OCI-LY7 (cell line): ENCODE measurements around the gene S1PR4. TPM values are rescaled to one million over a fixed set of nuclear protein-coding genes. Genes with fewer than 3 reads are reported as not detected.
A peak's percentile ranks its signal among the peaks of the same experiment; 100 is the strongest.

Experiments used
- Bru-seq: library from RNA; stranded (reverse); fragments of 400-500 nt; gene quantifications from one replicate; lab custom pipeline; 2021; lab: Mats Ljungman, UMichigan
- BruChase-seq, 2 experiments: library from RNA; stranded (reverse); fragments of 400-500 nt; gene quantifications; one replicate each; lab custom pipeline; 2021; lab: Mats Ljungman, UMichigan
- BruUV-seq: library from RNA; stranded (reverse); fragments of 400-500 nt; replicated peaks from 2 replicates; lab custom pipeline; 2021; lab: Mats Ljungman, UMichigan
- CTCF ChIA-PET: fragments of 300-600 bp; sonication (Branson Sonifier 250); formaldehyde crosslinking; loops from one replicate; lab custom pipeline; 2022; ENCODE audit warnings: antibody characterized with exemption; ENCODE audit not compliant: unreplicated experiment; lab: Charles Lee
- POLR2A ChIA-PET: fragments of 300-600 bp; sonication (Branson Sonifier 250); formaldehyde crosslinking; loops from one replicate; lab custom pipeline; 2022; ENCODE audit warnings: antibody characterized with exemption; lab: Charles Lee
- DNase-seq: peaks from one replicate; pipeline ENCODE4 v3.0.0-alpha.2; 2015; ENCODE audit warnings: low spot score
- H2AFZ ChIP-seq: fragments of 200-600 bp; sonication (generic), shearing (Covaris generic); 2 replicates; pipeline ENCODE4 v1.6.1; 2014; ENCODE audit warnings: mild to moderate bottlenecking, antibody characterized with exemption, low read length, moderate library complexity
- H3K27ac ChIP-seq: fragments of 200-600 bp; sonication (generic); 2 replicates; pipeline ENCODE4 v1.5.1; 2014; ENCODE audit warnings: mixed run types, low read depth, mild to moderate bottlenecking, moderate library complexity, low read length, inconsistent platforms; ENCODE audit not compliant: poor library complexity, severe bottlenecking
- H3K36me3 ChIP-seq: fragments of 200-600 bp; sonication (generic); 2 replicates; pipeline ENCODE4 v1.6.1; 2014; ENCODE audit warnings: mild to moderate bottlenecking, antibody characterized with exemption, low read length, moderate library complexity, mixed read lengths; ENCODE audit not compliant: insufficient read depth
- H3K4me1 ChIP-seq: fragments of 200-600 bp; sonication (generic); 2 replicates; pipeline ENCODE4 v1.5.1; 2014; ENCODE audit warnings: mild to moderate bottlenecking, low read length; ENCODE audit not compliant: insufficient read depth, poor library complexity, severe bottlenecking
- H3K4me2 ChIP-seq: fragments of 200-600 bp; sonication (generic); 2 replicates; pipeline ENCODE4 v1.6.1; 2014; ENCODE audit warnings: mild to moderate bottlenecking, low read length
- H3K4me3 ChIP-seq: fragments of 200-600 bp; sonication (generic); 2 replicates; pipeline ENCODE4 v1.5.1; 2014; ENCODE audit warnings: mild to moderate bottlenecking, low read depth, low read length; ENCODE audit not compliant: poor library complexity, severe bottlenecking
- H3K79me2 ChIP-seq: fragments of 200-600 bp; sonication (generic); 2 replicates; pipeline ENCODE4 v1.6.1; 2016; ENCODE audit warnings: low read depth, mild to moderate bottlenecking, low read length, moderate library complexity, mixed read lengths; ENCODE audit not compliant: insufficient read depth
- H3K9me2 ChIP-seq: fragments of 200-600 bp; sonication (generic); 2 replicates; pipeline ENCODE4 v1.6.1; 2016; ENCODE audit warnings: mild to moderate bottlenecking, low read length, mixed read lengths; ENCODE audit not compliant: insufficient read depth
- H3K9me3 ChIP-seq: fragments of 200-600 bp; sonication (generic); 2 replicates; pipeline ENCODE4 v1.6.1; 2014; ENCODE audit warnings: mild to moderate bottlenecking, mixed run types, low read length, mixed read lengths
- H4K20me1 ChIP-seq: fragments of 200-600 bp; sonication (generic); 2 replicates; pipeline ENCODE4 v1.6.1; 2014; ENCODE audit warnings: mild to moderate bottlenecking, antibody characterized with exemption, low read length, moderate library complexity, mixed read lengths; ENCODE audit not compliant: insufficient read depth
- CTCF ChIP-seq: fragments of 200-600 bp; sonication (generic); conservative IDR thresholded peaks from 2 replicates; pipeline ENCODE4 v1.5.1; 2014; ENCODE audit warnings: mild to moderate bottlenecking, antibody characterized with exemption, low read length, moderate library complexity, mixed read lengths
- EZH2phosphoT487 ChIP-seq: fragments of 200-600 bp; sonication (generic); IDR thresholded peaks from 2 replicates; pipeline ENCODE4 v1.6.1; 2018; ENCODE audit warnings: low read depth, borderline replicate concordance, mild to moderate bottlenecking, mixed run types, antibody characterized with exemption, low read length, moderate library complexity, mixed read lengths
- intact Hi-C: fragments of 100-400 bp; cut with micrococcal nuclease; formaldehyde crosslinking; loops from one replicate; pipeline ENCODE4 v1.10.0; 2022; ENCODE audit not compliant: unreplicated experiment
- long read RNA-seq: library from polyadenylated mRNA; stranded (forward); transcript quantifications from one replicate; pipeline ENCODE4 v2.0.0, GENCODE V29; 2022
- total RNA-seq, 2 experiments: library from RNA; depleted of rRNA in 1 of 2; stranded (reverse); fragments of >200 nt in 1 of 2; shearing (Covaris generic) in 1 of 2; gene quantifications; 2 replicates each; pipeline ENCODE4 v1.2.3, GENCODE V29; 2014 to 2022

Gene S1PR4
- 25.9 and 34.1 TPM in 2 replicates for total RNA-seq (2014; rRNA removed; shearing (Covaris generic))
- total RNA-seq (2022): 25.8 and 26.5 TPM in 2 replicates
- percentile 50 among the genes with signal in this experiment for Bru-seq, nascent RNA
- BruChase-seq, experiment 1, labeled RNA remaining after a 6-hour chase: percentile 60 among the genes with signal in this experiment
- BruChase-seq, experiment 2, labeled RNA remaining after a 2-hour chase: percentile 72 among the genes with signal in this experiment
- long read RNA-seq, transcript S1PR4-201 (1 exons, 1,565 nt): major isoform, 54 of 55 reads
- long read RNA-seq, partial matches to known transcripts: 0 of 55 reads
- long read RNA-seq, other reads (novel, unspliced or antisense): 1 of 55 reads

GRCh38 chr19:3178377-3178972, at the start of gene S1PR4:
Gene S1PR4, plus strand, starts transcription at chr19:3178769. Its CDS starts 24 bp downstream, at chr19:3178793.
- no peaks in the 10 kb centered on the region for H3K36me3 ChIP-seq
- DNase-seq: peak; percentile 83
- no TSS peak for BruUV-seq
- peak within 1 kb of the TSS; percentile 71 for H3K4me3 ChIP-seq
- H4K20me1 ChIP-seq: no peaks in the 10 kb centered on the region
- no peak for TF ChIP-seq EZH2phosphoT487
- TF ChIP-seq CTCF: peak; percentile 47
- intact Hi-C loops: no loop called here
- ChIA-PET POLR2A (no interaction called here), CTCF (no interaction called here)
- H3K4me2 ChIP-seq: peak within 1 kb of the TSS; percentile 94
- no peaks in the 10 kb centered on the region for H3K9me2 ChIP-seq
- H3K4me1 ChIP-seq: peaks cover 63% of the 10 kb centered on the region
- H3K79me2 ChIP-seq: no peaks in the 10 kb centered on the region
- H3K27ac ChIP-seq: peak within 1 kb of the TSS; percentile 97
- H3K9me3 ChIP-seq: no peaks in the 10 kb centered on the region
- peak within 1 kb of the TSS; percentile 68 for H2AFZ ChIP-seq

GRCh38 chr19:3129112-3129511, 49.5 kb upstream of the S1PR4 start:
- DNase-seq: peak; percentile 52
- POLR2A ChIA-PET: interaction anchor here (0.8 to 1.6 kb wide), 2 partner anchors 94 to 179 kb away, joined by 3 to 4 read pairs; no protein-coding TSS in a partner anchor
- TF ChIP-seq CTCF (peak; percentile 87), EZH2phosphoT487 (no peak)
- BruUV-seq: no TSS peak
- Histone ChIP-seq H4K20me1 (no peaks in the 10 kb centered on the region), H3K9me3 (no peaks in the 10 kb centered on the region), H3K9me2 (no peaks in the 10 kb centered on the region), H3K4me3 (no peak overlapping the region), H3K4me1 (peaks cover 12% of the 10 kb centered on the region), H3K27ac (no peak overlapping the region), H3K4me2 (no peak overlapping the region), H3K36me3 (no peaks in the 10 kb centered on the region), H3K79me2 (no peaks in the 10 kb centered on the region), H2AFZ (no peak overlapping the region)
- intact Hi-C loops: loop anchor here (1.0 to 5.0 kb wide), 2 partner anchors 34 to 177 kb away; no protein-coding TSS in a partner anchor
- CTCF ChIA-PET: no interaction called here
